GM19099 (cell line): ENCODE data around the gene TRPC3.

Source experiments
- POLR2A ChIP-seq: IDR thresholded peaks from 3 replicates; pipeline ENCODE4 v1.6.1; 2011; ENCODE audit warnings: low read depth; ENCODE audit not compliant: insufficient read length; ENCODE audit errors: extremely low read depth

TRPC3 gene

DNA sequence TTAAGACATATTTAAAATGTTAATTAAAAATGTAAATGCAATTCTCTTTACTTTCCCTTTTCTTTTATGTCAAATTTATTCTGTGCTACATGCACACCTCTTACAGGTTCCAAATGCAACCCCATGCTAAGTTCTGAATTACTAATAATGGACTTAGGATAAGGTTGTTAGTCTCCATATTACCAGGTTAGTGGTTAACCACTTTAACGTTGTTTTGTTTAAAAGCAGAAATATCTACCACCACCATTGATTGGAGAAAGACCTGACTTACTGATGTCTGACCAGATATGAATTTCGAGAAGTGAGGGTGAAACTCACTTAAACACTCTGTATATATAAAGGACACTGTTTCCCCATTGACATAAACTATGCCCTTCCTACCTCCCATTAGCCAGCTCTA is 6.9 kb upstream of the TRPC3 start:
- no peak for TF ChIP-seq POLR2A

GRCh38 chr4:121957266-121957665 is 5.4 kb upstream of the TRPC3 start:
- no peak for TF ChIP-seq POLR2A

GRCh38 chr4:121953860-121954259 is 2.0 kb upstream of the TRPC3 start:
- TF ChIP-seq POLR2A: no peak

DNA sequence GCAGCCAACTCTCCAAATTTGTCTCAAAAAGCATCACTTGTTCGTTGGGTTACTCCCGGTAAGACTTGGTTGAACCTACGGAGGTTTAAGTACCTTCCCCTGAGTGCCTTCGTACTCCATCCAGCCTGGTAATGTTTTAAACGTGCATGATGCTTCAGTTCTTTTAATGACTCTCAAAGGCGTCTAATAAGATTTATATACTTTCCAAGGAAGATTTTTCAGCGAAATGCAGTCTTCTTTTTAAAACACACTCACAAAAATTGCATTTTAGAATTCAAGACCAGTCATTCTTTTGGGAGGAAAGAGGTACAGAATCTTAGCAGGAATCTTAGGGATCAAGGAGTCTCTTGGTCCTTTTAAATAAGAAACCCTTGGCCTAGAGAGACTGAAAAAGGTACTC is 430 bp upstream of the TRPC3 start:
- no peak for TF ChIP-seq POLR2A

DNA sequence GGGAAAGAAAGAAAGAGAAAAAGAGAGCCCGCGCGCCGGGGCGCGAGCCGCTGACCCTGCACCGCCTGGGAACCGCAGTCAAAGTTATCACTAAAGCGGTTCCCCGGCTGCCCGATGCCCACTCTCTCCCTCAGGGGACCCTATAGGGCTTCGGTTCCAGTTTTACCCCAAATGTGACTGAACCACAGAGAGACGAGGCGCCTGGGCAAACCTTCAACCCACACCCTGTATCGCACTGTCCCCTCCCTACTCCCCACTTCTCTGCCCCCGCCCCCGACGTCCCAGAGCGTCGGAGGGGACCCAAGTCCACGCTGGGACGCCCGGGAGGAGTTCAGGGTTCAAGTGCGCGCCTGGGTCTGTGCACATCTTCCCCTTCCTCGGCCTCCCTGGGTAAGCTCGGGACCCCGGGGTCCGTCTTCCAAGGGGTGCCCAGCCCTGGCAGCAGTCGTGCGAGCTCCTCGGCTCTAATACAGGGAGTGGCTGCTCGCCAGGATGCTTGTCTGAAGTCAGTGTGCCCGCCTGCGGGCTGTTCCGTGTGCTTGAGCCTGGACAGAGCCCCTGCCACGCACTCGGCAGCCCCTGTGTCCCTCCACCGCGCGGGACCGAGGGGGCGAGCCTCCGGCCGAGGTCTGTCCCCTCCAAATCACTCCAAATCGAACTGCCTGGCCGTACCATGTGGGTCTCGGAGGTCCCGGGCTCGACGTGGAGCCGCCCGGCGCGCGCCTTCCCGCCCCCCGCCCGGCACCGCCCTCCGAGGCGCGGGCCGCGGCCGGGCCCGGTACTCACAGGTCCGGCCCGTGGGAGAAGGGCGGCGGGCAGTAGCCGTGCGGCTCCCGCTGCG is 960 bp downstream of the TRPC3 start:
- no peak for TF ChIP-seq POLR2A

DNA sequence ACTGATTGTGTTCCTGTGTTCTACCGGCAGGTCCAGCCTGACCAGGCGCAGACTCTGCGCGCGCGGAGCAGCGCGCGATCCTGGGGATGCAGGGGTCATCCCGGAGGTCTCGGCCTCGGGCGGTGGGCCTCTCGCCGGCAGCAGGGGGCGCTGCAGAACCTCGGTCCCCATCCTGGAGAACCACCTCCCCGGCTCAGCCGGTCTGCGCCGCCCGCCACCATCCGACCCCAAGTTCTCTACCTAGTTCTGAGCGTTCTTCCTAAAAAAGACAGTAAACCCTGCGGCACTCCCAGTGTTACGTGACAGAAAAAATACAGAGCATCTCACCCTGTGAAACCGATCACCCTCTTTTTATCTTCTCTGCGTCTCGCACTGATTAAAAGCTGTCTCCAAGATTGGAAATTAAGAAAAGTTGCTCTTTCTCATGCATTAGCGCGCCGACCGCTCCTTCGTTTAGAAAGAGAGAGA is 1.6 kb downstream of the TRPC3 start:
- TF ChIP-seq POLR2A: no peak

GRCh38 chr4:121946644-121947043 is 5.2 kb downstream of the TRPC3 start:
- no peak for TF ChIP-seq POLR2A

DNA sequence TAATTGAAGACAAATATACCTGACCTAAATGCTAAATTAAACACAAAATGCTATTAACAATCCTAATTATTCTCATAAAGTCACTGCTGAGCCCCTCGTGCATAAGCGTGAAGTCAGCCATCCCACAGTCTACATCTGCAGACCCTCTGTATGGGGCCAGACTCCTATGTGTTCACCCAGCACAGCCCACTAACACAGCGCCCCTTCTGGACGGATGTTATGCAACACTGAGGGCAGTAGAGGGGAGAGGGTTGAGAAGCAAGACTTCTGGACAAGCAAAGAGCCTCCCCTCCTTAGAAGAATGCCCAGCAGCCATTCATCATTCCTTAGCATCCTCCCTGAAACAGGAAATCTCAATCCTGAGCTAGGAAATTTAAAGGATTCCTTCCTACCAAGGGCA is 7.9 kb downstream of the TRPC3 start:
- no peak for TF ChIP-seq POLR2A

DNA sequence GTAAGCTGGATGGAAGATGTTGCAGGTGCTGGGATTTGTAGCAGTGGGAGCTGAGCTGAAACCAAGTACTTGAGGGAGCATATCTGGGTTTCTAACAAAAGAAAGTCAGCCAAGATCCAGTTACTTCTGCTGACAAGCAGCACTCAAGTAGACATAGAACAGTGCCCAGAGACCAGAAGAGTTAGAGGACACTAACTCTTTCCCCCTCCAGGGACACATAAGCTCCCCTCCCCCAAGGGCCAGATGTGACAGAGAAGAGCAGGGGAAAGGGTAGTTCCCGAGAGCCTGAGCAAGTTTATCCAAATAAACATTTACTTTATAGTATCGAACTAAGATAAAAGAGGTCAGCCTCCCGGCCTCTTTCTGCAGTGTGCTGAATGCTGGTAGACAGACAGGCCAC is 12.2 kb downstream of the TRPC3 start:
- TF ChIP-seq POLR2A: no peak

- no peak for TF ChIP-seq POLR2A
Measured at GRCh38 chr4:121938282-121939092, 13.4 kb downstream of the TRPC3 start.

DNA sequence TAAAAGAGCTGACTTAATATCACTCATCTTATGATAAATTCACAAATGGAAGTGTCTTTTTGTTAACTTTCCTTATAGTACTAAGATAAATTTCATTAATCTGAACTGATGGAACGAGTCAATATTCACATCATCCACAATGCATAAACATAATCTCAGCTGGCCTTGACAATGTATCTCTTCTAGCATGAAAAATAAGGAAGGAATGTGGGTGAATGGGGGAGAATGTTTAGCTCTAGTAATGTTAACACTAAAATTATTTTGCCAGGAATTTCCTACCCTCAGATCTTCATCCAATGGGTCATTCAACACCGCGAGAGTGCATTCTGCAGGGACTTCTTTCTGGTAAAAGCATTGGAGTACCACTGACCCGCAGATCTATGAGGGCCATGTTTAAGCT is 15.8 kb downstream of the TRPC3 start:
- TF ChIP-seq POLR2A: no peak

- no peak for TF ChIP-seq POLR2A
Measured at GRCh38 chr4:121934635-121935034, 17.2 kb downstream of the TRPC3 start.

DNA sequence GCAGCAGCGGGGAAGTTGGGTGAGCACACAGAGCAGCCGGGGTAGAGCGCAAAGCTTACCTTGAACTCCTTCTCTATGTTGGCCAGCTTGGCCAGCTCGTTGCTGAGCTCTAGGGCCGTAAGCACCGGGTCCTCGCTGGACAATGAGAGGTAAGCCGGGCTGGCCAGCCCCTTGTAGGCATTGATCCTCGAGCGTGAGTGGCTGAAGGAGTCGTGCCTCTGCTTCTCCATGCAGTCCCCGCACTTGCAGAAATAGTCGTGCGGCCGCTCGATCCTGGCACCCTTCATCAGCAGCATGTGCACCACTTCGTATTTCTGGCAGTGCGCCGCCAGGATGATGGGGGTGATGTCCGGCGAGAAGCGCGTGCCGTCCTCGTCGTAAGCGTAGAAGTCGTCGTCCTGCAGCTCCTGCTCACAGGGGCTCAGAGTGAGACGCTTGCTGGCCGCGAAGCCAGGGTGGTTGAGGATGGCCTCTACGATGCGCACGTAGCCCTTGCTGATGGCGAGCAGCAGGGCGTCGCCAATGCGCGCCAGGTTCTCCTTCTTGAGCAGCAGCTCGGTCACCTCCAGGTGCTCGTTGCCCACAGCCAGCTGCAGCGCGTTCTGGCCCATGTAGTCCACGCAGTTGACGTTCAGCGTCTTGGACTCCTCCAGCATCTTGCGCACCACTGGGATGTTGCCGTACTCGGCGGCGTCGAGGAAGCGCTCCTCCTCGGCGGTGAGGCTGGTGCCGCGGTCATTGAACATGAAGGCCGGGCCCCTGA is 19.5 kb downstream of the TRPC3 start:
- TF ChIP-seq POLR2A: no peak

DNA sequence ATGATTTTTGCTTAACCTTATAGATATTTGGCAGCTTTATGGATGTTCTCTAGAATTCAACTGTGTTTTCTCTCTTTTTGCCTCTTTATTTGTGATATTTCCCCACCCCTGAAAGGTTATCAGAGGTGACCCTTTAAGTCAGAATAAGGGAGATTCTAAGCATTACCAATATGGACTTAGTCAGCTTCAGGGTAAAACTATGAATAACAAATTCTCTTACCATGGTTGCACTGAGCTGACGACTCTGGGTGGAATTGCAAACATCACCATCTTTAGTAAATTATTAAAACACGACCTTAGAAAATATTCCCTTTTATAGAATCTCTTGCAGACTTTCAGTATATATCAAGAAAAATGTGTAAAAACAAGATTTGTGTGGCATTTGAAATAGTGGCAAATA is 21.6 kb downstream of the TRPC3 start:
- TF ChIP-seq POLR2A: no peak

GRCh38 chr4:121927948-121928347 is 23.9 kb downstream of the TRPC3 start:
- no peak for TF ChIP-seq POLR2A

GRCh38 chr4:121923306-121923705 is 28.6 kb downstream of the TRPC3 start:
- TF ChIP-seq POLR2A: no peak

GRCh38 chr4:121913667-121914066 is 38.2 kb downstream of the TRPC3 start:
- no peak for TF ChIP-seq POLR2A
